Gastrocnemius medialis (tissue), 4 donors: ENCODE measurements around the gene TMEM123.

Experiments
- CTCF ChIP-seq, 5 experiments: fragments of 450-650 bp in 3 of 5; fragments of 200-600 bp in 2 of 5; sonication (generic) in 2 of 5; IDR thresholded peaks in 4 of 5; conservative IDR thresholded peaks in 1 of 5; 1 replicate in 4 of 5; 2 replicates in 1 of 5; pipeline ENCODE4 v1.5.1; 2016 to 2019; ENCODE audit warnings: antibody characterized with exemption in 5 of 5, mild to moderate bottlenecking in 3 of 5, moderate library complexity in 3 of 5
- POLR2A ChIP-seq, 2 donors: fragments of 450-650 bp; IDR thresholded peaks; one replicate each; pipeline ENCODE4 v1.6.1; 2017; ENCODE audit warnings: antibody characterized with exemption in 2 of 2, mild to moderate bottlenecking in 2 of 2, moderate library complexity in 2 of 2

GRCh38 chr11:102457056-102457677, 4.6 kb upstream of the TMEM123 start:
- TF ChIP-seq CTCF (IDR thresholded peaks at IDR 0.05 in 4 of 5, conservative IDR thresholded peaks at IDR 0.05 in 1 of 5) (no peak), POLR2A (IDR thresholded peaks at IDR 0.05) (no peak)
